ENCODE data around the gene SORCS3. TPM values are rescaled to one million over a fixed set of nuclear protein-coding genes. Genes with fewer than 3 reads are reported as not detected.

Gene SORCS3
- total RNA-seq, 1 donor from 2014 or later: 0.10 TPM

DNA sequence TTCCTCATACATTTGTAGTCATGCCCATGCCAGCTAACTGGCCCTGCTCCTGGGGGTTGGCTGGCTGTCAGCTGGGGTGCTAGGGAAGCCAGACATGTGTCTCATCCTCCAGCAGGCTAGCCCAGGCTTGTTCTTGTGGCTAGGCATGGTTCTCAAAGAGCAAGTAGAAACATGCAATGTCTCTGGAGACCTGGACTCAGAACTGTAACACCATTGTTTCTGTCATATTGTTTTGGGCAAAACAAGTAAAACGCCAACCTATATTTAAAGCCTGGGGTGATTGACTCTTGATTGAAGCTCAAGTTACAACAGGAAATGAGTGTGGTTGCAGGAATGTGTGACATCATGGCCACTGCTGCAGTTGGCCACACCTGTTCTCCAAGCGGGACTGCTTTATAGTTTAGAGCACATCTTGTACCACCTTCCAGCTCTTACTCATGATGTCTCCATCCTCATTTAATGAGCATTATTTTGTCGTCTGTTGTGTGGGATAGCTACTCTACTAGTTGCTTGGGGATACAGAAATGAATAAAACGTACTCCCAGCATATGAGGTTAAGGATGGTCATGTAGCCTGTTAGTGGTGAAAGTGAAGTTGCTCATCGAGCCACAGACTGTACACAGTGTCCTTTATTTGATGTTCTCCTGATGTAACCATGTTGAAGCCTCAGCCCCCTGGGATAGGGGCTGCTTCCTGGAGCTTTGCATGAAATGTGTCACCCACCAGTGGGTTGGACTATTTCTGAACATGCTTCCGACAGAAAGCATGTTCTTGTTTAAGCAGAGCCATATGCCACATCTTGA is 168.4 kb downstream of the SORCS3 start:
- DNase-seq (no peak), ATAC-seq (no peak)
- intact Hi-C loops (cut with micrococcal nuclease): no loop called here

DNA sequence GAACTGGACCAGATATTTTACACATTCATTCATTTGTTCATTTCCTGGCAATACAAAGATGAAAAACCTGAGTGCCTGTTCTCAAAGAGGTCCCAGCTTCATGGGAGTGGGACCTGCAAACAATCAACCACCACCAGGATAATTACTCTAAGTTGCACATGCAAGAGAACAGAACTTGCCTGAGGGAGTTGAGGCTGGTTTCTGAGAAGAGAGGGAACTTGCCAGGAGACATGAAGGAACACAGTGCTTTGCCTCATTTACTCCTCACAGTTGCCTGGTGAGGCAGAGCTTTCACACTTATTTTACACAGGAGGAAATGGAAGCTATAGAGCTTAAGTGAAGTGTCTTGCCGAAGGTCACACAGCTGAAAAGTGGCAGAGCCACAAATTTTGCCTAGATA is 170.1 kb downstream of the SORCS3 start:
- ATAC-seq (no peak), DNase-seq (no peak)
- intact Hi-C loops (cut with micrococcal nuclease): no loop called here

DNA sequence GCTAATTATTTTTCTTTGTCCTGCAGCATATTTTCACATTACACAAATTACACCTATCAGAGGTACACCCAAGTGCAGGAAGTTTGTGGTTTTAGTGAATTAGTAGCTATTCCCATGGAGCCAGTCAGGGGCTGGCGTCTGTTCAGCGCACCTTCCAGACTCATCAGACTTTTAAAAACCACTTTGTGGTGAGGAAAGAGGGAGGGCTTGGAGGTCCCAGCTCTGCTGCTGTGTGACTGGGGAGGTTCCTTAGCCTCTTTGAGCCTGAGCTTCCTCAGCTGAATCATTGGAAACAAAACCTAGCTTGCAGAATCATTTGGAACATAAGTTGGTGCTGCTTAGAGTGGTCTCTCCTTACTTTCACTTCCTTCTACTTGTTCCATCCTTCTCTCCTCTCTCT is 175.4 kb downstream of the SORCS3 start:
- DNase-seq: no peak
- intact Hi-C loops (cut with micrococcal nuclease): no loop called here
- no peak for ATAC-seq

DNA sequence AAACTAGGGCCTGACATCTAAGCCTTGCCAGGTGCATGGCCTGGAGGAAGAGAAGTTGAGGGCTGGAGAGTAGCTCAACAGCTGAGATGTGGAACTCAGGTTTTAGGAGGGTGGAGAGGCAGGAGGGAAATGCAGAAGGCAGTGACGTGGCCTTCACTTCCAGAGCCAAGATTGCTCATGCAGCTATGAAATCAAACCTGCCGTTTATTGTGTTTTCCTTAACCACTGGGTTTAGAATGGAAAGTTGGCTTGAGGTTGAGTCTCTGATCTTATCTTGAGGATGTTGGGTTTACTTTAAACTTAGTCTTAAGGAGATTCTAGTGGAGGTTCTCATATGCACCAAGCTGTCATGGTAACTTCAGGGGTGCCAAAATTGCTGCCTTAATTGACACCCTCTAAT is 178.6 kb downstream of the SORCS3 start:
- DNase-seq: no peak
- ATAC-seq: no peak
- intact Hi-C loops (cut with micrococcal nuclease): no loop called here

- intact Hi-C loops (cut with micrococcal nuclease): no loop called here
- ATAC-seq (no peak), DNase-seq (no peak)
Measured at GRCh38 chr10:104822088-104822487, 181.0 kb downstream of the SORCS3 start.

- peak; percentile 21 for ATAC-seq
- peak; percentile 29 for DNase-seq
- intact Hi-C loops (cut with micrococcal nuclease): no loop called here
Measured at GRCh38 chr10:104824380-104825006, 183.4 kb downstream of the SORCS3 start.

GRCh38 chr10:104831272-104831671 is 190.2 kb downstream of the SORCS3 start:
- intact Hi-C loops (cut with micrococcal nuclease): no loop called here
- DNase-seq: no peak
- no peak for ATAC-seq

DNA sequence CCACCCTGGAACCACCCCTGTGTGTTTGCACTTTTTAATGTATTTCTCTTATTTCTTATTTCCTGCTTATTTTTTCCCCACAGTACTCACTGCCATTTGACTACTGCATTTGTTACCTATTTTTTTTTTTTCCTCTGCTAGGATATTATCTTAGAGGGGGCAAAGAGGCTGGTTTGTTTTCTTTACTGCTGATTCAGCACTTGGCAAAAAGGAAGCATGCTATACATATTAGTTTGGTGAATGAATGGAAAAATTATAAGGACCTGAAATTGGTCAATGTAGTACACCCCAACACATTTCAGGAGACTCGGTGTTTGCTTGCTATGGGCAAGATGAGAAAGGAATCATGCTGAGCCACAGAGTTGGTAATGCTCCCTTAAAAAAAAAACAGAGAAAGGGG is 193.5 kb downstream of the SORCS3 start:
- ATAC-seq: no peak
- intact Hi-C loops (cut with micrococcal nuclease): no loop called here
- no peak for DNase-seq

- no peak for ATAC-seq
- intact Hi-C loops (cut with micrococcal nuclease): no loop called here
- no peak for DNase-seq
Measured at GRCh38 chr10:104835422-104835821, 194.3 kb downstream of the SORCS3 start.

GRCh38 chr10:104842704-104843103 is 201.6 kb downstream of the SORCS3 start:
- no peak for ATAC-seq
- intact Hi-C loops (cut with micrococcal nuclease): no loop called here
- DNase-seq: no peak

DNA sequence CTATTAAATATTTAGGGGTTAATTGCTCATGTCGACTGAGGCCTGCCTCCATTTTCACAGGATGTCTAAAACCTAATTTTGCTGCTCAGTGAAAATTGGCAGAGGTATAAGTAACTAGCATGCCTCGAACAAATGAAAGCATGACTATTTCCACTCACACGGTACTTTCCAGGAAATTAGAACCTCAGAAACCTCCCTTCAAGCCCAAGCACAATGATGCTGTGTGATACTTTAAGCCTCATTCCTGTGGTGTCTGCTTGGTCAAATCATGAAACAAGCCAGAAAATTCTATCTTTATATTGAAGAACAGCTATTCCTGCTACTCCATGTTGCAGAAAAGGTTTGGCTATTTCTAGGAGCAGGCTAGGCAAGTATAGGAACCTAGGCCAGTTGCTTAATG is 203.0 kb downstream of the SORCS3 start:
- DNase-seq (no peak), ATAC-seq (no peak)
- intact Hi-C loops (cut with micrococcal nuclease): no loop called here

DNA sequence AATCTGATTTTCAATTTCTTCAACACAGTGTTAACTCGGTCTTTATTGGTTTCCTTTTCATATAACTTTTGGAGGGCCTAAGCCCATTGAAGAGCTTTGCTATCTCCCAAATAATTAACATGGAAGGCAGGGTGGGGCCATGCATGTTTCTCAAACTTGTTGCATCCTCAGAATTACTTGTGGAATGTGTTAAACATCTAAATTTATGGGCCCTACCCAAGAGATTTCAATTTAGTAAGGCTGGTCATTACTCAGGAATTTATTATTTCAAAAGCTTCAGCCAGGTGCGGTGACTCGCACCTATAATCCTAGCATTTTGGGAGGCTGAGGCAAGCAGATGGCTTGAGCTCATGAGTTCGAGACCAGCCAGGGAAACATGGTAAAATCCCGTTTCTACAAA is 208.9 kb downstream of the SORCS3 start:
- intact Hi-C loops (cut with micrococcal nuclease): no loop called here
- no peak for ATAC-seq

GRCh38 chr10:104867966-104868598 is 227.0 kb downstream of the SORCS3 start:
- ATAC-seq: no peak
- intact Hi-C loops (cut with micrococcal nuclease): no loop called here
- DNase-seq: no peak

More for the DNA sequence above, 208.9 kb downstream of the SORCS3 start:
- DNase-seq: no peak

DNA sequence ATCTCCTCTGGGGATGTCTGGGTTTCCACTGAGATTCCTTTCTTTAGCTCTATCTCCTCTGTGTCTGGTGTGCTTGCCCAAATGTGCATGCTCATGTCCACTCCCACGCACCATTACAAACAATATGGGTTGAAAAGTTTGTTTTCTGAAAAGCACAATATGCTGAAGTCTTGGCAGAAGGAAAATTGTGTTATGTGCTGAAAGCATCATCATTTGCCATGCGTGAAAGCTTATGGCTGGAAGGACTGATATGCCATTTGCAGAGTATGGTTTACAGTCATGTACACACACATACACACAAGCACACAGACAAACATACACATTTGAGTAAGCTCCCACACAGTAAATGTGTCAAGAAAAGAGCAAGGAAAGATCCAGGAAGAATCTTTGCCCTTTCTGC is 231.6 kb downstream of the SORCS3 start:
- intact Hi-C loops (cut with micrococcal nuclease): no loop called here
- ATAC-seq (no peak), DNase-seq (no peak)

- DNase-seq (no peak), ATAC-seq (no peak)
- intact Hi-C loops (cut with micrococcal nuclease): no loop called here
Measured at GRCh38 chr10:104873161-104873560, 232.1 kb downstream of the SORCS3 start.

GRCh38 chr10:104875561-104875960 is 234.5 kb downstream of the SORCS3 start:
- DNase-seq: no peak
- ATAC-seq: no peak
- intact Hi-C loops (cut with micrococcal nuclease): no loop called here

- intact Hi-C loops (cut with micrococcal nuclease): no loop called here
- no peak for DNase-seq
- ATAC-seq: no peak
Measured at GRCh38 chr10:104880624-104881398, 239.7 kb downstream of the SORCS3 start.

GRCh38 chr10:104881740-104882139 is 240.7 kb downstream of the SORCS3 start:
- intact Hi-C loops (cut with micrococcal nuclease): no loop called here

DNA sequence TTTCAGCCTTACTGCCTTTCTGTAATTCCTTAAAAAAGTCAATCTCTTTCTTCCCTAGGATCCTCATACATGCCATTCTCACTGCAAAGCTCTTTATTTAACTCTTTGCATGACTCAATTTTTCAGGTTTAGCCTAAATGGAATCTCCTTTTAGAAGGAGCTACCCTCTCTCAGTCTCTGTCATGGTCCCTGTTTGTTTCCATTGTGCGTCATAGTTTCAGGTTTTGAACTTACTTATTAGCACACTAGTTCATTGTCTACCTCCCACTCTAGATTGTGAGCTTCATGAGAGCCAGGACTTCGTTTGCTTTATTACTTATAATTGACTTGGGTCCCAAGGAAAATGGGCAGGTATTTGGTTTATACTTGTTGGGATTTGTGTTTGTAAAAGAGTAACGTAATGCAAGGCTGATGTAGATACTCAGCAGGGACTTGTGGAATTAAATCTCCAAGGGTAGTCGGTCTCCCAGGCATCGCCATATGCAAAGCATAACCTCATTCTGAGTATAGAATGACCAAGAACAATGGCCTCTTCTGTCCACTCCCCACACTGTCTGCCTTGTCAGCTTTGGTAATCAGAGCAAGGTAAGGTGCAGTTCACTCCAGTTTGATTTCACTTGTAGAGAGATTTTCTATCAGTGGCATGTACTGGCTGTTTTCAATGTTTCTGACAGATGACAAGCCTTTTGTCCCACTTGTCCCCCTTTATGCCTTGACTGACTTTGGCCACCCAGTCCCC is 252.0 kb downstream of the SORCS3 start:
- DNase-seq: no peak
- intact Hi-C loops (cut with micrococcal nuclease): no loop called here
- ATAC-seq: no peak

More at GRCh38 chr10:104881740-104882139, 240.7 kb downstream of the SORCS3 start:
- DNase-seq (no peak), ATAC-seq (no peak)
